ENCODE data around the gene GALNT10.

Gene GALNT10

DNA sequence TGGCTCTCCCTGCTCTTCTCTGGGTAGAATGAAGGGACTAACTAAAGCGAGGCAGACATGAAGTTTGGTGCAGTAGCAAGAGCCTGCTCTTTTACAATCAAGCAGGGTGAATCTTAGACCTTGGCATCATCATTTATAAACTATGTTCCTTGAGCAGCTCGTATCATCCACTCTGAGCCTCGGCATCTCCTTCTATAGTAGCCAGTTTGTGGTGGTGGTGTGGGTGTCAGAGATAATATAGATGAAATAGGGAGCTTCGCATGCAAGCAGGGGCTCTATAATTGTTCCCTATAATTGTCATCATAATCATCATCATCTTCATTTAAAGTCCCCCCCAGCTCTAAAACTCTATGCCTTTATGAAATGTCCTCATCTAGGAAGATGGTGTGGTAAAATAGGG is 182.8 kb downstream of the GALNT10 start:
- no peak for DNase-seq (ENCODE audit: low read depth in 2 of 3, low spot score in 1 of 3)

DNA sequence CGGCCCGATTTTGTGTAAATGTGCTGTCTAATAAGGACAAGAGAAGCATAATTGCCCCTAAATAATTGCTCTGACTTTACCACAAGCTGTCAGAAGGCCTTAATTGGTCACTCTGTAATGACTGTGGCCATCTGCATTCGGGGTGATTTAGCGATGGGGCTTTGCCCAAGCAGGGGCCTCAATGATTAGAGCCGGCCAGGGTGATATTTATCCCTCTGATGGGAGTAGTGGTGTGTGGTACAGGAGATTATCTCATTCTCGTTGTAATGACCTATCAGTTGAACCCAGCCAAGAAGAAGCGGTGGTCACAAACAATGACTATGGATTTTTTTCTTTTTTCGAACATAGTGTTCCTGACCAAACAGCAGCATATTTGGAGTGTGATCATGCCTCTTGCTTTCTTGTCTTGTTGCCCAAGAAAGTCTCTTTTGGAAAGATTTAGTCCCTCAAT is 183.2 kb downstream of the GALNT10 start:
- no peak for DNase-seq (ENCODE audit: low read depth in 2 of 3, low spot score in 1 of 3)

DNA sequence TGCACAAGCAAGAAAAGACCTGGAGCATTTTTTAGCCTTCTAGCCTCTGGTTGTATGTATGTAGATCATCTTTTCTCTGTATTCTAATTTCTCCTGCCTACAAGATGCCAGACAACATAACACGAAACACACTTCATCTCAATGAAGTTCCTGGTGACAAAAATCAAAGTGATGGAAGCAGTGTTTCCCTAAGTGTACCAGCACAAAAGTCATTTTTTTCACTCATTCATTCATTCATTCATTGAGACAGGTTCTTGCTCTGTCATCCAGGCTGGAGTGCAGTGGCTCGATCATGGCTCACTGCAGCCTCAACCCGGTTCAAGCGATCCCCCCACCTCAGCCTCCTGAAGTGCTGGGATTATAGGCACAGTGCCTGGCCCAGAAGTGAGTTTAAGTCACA is 183.7 kb downstream of the GALNT10 start:
- DNase-seq (ENCODE audit: low read depth in 2 of 3, low spot score in 1 of 3) = no peak

DNA sequence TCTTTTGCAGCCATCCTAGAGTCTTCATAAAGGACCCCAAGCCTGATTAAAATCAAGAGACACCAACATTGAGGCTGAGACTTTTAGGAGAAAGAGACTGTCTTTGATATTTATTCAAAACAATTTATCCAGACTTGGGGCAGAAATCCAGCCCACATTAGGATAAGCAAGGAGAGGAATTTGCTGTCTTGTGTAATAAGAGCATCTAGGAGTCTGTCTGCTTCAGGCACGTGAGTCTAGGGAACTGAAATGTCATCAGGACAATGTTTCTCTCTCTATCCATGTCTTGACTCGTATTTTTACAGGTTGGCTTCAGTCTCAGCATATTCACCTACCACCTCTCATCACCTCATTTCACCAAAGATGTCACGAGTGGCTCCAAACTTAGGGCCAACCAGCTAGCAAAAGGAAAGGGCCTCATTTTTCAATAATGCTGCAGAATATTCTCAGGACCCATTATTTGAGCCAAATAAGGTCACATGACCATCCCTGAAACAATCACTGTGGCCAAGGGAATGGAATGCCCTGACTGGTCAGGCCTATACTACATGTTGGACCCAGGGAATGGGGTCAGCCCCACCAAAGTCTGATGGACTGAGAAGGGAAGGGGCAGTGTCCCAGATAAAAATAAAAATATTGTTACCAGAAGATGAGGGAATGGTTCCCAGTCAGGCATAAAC is 184.9 kb downstream of the GALNT10 start:
- no peak for DNase-seq (ENCODE audit: low read depth in 2 of 3, low spot score in 1 of 3)

DNA sequence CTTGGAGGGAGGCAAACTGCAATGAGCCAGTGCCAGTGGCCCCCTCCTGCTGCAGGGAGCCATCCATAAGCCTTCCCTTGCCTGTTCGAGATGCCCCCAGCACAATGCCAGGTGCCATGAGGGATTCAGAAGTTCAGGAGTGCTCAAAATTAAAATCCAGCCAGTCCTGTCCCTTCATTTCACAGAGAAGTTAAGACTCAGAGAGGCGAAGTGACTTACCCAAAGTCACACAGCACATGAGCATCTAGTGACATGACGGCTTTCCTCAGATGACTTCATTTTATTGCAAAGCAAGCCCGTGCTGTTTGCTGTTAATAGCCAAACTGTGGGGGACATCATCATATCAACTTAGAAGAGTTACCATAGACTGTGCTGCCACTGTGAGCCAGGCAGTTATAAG is 185.9 kb downstream of the GALNT10 start:
- DNase-seq (ENCODE audit: low read depth in 2 of 3, low spot score in 1 of 3) = no peak

DNA sequence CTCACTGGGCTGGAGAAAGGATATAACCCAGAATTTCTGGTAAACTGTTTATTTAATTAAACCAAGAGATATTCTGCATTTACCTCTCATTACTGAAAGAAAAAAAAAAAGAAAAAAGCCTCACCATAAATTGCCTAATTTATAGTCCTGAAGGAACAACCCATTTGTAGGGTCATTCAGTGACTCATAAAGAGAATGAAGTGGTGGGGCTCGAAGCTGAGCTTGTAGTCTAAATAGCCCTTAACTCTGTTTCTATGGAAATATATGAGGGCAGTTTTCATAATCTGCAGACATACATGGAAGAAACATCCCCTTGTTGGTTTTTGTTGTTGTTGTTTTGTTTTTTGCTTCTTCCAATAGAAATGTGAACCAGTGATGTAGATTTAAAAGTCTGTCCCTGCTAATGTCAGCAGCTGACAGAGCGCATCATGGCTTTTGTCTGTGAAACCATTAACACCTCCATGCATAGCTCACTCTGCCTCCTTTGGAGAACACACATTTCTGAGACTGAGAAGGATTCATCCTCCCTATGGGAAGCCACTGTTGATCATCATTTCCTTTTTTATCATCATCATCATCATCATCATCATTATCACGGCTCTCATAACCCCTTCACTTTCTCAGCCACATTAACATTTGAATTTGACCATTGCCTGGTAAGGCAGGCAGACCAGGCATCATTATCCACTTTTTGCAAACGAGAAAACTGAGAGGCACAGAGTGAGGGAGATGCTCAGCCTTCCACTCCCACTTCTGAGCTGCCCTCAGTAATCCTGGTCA is 187.4 kb downstream of the GALNT10 start:
- no peak for DNase-seq (ENCODE audit: low read depth in 2 of 3, low spot score in 1 of 3)

DNA sequence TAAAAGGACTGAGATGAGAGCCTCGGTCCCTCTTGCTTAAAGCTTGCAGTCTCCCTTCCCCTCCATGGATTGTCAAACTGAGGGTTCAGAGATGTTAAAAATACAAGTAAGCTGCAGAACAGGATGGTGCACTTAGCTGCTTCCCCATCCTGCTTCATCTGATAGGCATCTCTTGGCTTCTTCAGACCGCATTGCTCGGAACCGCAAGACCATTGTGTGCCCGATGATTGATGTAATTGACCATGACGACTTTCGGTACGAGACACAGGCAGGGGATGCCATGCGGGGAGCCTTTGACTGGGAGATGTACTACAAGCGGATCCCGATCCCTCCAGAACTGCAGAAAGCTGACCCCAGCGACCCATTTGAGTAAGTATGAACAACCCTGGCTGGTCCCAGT is 189.7 kb downstream of the GALNT10 start:
- DNase-seq (ENCODE audit: low read depth in 2 of 3, low spot score in 1 of 3) = no peak

DNA sequence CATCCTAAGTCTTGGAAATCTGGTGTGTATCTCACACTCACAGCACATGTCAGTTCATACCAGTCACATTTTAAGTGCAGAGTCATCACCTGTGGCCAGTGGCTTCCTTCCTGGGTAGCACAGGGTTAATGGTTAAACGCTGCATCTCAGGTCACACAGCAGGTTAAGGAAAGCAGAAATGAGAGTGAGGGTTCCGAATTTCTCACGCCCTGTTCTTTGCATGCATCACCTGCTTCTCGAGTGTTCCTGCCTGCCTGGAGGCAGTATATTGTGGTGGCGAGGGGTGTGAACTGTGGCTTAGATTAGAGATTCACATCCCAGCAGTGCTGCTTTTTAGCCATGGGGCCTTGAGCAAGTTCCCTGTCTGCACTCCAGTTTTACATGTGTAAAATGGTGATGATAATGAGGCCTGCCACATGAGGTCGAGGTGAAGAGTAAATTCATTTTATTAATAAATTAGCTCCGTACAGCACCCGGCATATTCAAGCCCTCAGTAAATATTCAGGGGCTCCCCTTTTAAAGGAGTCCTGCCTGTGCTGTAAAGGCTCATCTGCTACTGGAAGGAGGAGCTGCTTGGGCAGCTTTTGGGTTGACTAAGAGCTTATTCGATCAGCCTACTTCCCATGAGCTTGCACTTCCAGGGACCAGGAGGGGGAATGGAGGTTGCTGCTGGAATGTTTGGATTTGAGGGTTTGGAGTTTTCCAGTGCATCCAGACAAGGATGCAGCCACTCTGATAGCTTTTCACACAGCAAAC is 194.1 kb downstream of the GALNT10 start:
- DNase-seq (ENCODE audit: low read depth in 2 of 3, low spot score in 1 of 3) = no peak

DNA sequence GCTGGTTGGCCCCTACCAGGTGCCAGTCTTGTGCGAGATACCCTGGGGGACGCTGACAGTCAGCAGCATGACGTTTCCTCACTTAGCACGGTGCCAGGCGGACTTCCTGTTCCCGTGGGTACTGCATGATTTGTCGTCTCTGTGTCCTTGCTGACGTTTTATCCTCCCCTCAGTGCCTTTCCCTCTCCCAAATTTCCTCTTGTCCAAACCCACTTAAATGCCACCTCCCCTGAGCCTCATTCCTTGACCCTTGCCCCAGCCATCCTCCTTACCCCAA is 194.6 kb downstream of the GALNT10 start:
- DNase-seq (ENCODE audit: low read depth in 2 of 3, low spot score in 1 of 3) = no peak

DNA sequence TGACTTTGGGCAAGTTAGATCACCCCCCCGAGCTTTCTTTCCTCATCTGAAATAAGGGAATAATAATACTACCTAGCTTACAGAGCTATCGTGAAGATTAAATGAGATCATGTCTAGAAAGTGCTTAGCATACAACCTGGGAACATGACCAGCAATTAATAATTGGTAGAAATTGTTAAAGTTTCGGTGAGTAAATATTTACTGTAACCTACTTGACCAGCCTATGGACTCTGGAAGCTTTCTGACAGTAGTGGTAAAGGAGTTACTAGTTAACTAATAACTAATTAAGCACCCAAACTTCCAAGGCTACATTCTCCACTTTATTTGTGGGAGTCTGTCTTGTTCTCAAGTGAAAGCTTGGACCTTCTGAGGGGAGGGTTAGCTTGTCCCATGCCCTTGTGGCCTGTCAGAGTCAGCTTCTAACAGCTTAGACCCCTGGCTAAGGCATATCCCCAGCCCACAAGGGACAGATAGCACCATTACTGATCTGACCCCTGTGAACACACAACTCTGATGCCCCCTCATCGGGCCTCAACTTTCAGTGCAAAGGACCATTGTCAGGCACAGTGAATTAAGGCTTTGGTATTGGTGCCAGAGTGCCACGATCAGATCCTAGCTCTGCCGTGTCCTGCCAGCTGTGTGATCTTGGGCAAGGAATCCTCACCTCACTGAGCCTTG is 196.6 kb downstream of the GALNT10 start:
- DNase-seq (ENCODE audit: low read depth in 2 of 3, low spot score in 1 of 3) = no peak

DNA sequence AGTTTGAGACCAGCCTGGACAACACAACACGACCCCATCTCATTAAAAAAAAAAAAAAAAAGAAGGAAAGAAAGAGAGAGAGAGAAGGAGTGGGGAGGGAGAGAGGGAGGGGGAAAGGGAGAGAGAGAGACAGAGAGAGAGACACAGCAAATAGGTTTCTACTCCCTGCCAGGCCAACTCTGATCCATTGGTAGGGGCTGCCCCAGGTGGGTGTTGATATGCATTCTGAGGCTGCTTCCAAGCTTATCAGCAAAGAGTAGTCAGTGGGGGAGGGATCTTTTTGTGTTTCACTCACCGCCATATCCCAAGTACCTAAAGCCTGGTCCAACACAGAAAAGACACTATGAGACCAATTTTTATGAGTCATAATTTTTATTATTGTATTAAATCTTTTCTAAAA is 198.3 kb downstream of the GALNT10 start:
- no peak for DNase-seq (ENCODE audit: low read depth in 2 of 3, low spot score in 1 of 3)

DNA sequence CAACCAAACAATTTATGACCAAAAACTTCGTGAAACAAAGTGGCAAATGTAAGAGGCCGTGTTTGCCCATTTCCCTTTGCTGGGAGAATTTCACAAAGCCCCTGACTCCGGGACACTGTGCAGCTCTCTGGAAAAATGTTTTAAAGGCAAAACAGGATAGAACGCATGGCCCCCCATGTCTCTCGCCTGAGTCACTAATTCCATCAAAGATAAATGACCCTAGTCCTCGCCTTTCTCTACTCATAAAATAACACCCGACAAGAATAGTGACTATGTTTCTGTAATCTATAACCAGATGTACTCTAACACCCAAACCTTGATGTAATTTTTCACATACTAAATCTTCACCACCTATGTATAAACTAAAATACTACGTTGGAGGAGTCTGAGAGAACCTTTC is 199.6 kb downstream of the GALNT10 start:
- DNase-seq (ENCODE audit: low read depth in 2 of 3, low spot score in 1 of 3) = no peak

DNA sequence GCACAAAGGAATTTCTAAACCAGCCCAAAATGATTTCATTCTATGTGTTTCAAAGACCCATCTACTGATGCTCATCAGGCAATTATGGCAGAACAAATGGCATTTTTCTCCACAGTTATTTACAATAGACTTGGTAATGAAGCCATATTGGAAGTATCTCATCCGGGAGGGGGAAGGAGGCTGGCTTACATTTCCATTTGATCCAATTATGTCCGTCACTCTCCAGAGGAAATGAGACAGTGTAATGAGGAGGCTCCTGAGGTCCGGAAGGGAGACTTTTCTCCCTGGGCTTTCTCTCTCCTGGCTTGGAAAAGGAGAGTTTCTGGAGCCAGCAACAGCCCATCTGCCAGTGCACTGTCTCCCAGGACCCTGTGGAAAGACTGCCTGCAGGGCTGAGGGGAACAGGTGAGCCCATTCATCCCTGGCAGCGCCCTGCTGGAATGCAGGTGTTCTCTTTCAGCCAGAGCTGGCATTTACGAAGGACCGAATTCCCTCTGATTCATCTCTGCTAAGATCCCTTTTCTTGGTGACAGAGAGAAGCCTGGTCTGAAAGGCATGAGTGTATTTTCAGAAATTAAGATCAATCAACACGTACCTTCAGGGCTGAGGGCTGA is 200.3 kb downstream of the GALNT10 start:
- no peak for DNase-seq (ENCODE audit: low read depth in 2 of 3, low spot score in 1 of 3)

DNA sequence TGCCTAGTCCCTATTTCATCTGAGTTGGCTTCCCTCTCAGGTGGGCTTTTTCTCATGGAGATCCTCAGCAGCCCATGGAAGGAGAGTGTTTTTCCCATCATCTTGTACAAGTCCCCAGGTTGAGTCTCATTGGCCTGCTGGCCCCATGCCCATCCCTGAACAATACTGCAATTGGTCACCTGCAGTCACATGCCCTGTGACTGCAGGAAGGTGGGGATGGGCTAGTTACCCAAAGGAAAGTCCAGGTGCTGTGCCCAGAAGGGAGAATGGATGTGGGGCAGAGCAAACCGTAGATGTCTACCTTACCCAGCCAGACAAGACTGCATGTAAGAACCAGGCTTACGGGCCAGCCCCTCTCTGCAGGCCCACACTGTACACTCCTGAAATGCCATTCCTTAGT is 201.3 kb downstream of the GALNT10 start:
- no peak for DNase-seq (ENCODE audit: low read depth in 2 of 3, low spot score in 1 of 3)

DNA sequence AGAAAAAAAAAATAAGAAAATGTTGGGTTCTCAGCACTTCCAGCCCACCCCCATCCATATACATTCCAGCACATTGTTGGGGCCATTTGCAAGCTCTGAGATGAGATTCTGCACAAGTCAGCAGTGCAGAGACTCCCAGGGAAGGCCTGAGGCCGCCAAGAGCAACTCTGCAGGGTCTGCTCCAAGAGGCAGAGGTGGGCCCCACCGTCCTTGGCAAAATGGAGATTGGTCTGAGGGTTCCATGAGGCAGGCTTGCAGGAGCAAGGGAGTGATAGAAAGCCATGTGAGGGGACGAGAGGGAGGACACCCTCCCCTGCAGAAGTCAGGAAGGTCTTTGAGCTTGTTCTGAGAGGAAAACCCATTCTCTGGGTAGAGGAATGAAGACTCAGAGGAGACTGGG is 203.3 kb downstream of the GALNT10 start:
- no peak for DNase-seq (ENCODE audit: low read depth in 2 of 3, low spot score in 1 of 3)

DNA sequence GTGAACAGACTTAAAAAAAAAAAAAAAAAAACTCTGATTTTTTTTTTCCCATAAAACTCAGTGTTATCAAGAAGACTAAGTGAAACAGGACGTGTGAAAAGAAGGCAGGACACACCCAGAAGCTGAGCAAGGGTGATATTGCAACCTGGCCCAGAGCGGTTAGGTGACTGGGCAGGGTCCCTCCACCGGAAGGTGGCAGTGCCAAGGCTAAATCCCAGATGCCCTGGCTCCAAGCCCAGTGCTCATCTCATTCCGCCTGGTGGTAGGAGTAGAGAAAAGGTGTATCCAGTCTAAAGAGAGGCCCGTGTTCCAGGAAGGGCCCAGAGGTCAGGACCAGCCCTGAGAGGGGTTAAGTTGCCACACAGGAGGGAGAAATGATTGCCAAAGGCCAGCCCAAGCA is 203.8 kb downstream of the GALNT10 start:
- DNase-seq (ENCODE audit: low read depth in 2 of 3, low spot score in 1 of 3) = no peak

DNA sequence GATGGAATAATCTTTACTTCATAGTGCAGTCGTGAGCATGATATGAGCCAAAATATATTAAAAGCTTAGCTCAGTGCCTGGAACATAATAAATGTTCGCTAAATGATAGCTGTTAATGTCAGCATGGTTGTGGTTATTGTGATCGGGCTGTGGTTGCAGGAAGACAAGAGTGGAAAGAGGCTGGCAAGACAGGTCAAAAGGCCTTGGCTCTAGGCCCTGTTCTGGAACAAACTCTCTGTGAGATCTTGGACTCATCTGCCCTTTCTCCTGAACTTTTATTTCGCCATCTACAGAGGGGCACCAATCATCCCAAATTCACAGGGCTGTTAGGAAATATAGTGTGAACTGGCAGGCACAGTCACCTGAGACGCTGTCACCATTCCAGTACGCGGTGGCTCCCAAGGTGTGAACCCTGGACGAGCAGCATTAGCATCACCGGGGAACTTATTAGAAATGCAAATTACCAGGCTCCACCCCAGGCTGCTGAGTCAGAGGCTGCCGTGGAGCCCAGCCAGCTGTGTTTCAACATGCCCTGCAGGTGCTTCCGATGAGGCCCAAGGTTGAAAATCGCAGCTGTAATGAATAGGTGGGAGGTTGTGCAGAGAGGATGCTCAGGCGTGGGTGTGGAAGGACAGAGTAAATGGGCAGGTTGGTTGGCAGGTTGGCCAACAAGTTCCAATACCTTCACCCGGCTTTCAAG is 205.0 kb downstream of the GALNT10 start:
- DNase-seq (ENCODE audit: low read depth in 2 of 3, low spot score in 1 of 3) = no peak

DNA sequence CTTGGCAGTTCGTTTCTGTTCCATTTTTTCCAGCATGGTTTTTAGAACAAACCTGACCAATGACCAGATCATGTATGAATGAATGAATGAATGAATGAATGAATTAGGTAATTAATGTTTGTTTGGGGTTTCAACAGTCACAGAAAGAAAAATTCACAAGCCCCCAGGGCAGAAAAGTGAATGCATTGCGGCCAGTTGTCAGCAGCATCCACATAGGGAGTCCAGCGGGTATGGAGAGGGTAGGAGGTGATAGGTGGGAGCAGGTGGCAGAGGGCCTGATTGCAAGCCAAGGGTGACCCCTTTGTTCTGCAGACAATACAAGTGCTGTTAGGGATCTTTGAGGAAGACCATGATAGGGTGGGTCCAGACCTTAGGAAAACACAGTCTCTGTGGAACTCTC is 205.6 kb downstream of the GALNT10 start:
- DNase-seq (ENCODE audit: low read depth in 2 of 3, low spot score in 1 of 3) = no peak

DNA sequence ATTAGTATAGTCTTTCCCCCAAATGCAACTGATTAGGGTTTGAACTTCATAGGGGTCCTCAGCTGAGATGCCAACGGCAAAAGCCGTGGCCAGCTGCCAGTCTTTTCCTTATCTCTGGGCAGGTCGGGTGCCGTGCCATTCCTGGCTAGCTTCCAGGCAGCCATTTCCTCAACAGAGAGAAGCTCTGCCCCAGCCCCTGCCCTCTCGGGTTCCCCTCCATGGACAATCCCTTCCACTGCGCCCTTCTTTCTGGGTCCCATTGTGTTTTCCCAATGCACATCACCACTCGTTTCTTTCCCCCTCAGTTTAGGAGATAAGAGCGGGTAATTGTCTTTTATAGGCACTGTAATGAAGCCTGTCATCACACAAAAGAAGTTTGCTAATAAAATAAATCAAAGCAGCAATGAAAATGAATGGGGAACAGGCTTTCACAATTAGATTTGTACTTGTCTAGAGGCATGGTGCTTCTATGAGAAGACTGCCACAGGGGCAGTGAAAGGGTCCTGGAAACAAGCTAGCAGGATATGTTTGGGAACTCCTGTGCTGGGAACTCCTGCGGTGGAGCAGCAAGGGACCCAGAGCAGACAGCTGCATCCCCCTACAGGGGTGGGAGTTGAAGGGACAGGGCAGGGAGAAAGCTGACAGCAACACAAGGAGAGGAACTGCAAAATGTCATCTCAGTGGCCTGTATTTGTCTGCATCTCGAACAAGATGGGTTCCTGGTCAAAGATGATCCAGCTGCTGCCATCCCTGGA is 207.3 kb downstream of the GALNT10 start:
- DNase-seq (ENCODE audit: low read depth in 2 of 3, low spot score in 1 of 3) = no peak

DNA sequence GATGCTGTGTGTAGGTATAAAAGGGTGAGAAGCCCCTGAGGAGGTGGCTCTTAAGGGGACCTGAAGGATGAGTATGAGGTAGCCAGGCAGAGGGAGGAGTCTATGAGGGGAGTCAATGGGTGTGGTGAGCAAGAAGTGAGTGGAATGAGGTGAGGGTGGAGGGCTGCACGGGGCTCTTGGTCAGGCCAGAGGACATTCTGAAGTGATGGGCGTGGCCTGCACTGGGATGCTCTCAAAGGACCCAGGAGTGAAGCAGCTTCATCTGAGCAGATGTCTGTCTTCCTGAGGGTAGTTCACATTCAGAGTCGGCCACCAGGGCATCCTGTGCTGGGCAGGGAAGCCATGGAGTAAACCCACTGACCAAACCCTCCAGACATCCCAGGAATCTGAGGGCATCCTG is 210.1 kb downstream of the GALNT10 start:
- DNase-seq (ENCODE audit: low read depth in 2 of 3, low spot score in 1 of 3) = no peak

Measured in stimulated activated CD4-positive, alpha-beta T cell treated with anti-CD3 and anti-CD28 coated beads, Interleukin-12 subunit alpha, Interleukin-12 subunit beta, amount 100 ng/mL, for 48 hours (primary cell).